Naive thymus-derived CD8-positive, alpha-beta T cell (primary cell): ENCODE measurements around the gene ADCY5. TPM values are rescaled to one million over a fixed set of nuclear protein-coding genes. Genes with fewer than 3 reads are reported as not detected.

Experiments used
- ATAC-seq, 2 donors: fragments of 150-1000 bp; cut with Tn5 transposase in 1 of 2; sonication (Bioruptor Pico), chemical (Tn5 transposase) in 1 of 2; 1 replicate in 1 of 2; 2 replicates in 1 of 2; pipeline ENCODE4 v1.10.0; 2021; ENCODE audit warnings: mild to moderate bottlenecking in 2 of 2, moderate library complexity in 2 of 2
- POLR2A ChIA-PET: fragments of 350-600 bp; sonication (Branson Sonifier 250); formaldehyde crosslinking; loops from one replicate; lab custom pipeline; 2021; ENCODE audit warnings: antibody characterized with exemption; lab: Charles Lee
- DNase-seq, 10 donors: peaks; one replicate each; pipeline versions ENCODE4 v3.0.0 to v3.0.0-alpha.2; 2020 to 2022
- H3K27ac Mint-ChIP-seq, 10 donors: one replicate each; pipeline ENCODE4 v1.8.0; 2020 to 2022; ENCODE audit warnings: mild to moderate bottlenecking in 10 of 10, mixed read lengths in 10 of 10, moderate library complexity in 4 of 10, inconsistent platforms in 1 of 10
- H3K27me3 Mint-ChIP-seq, 5 donors: one replicate each; pipeline ENCODE4 v1.8.0; 2021 to 2022; ENCODE audit warnings: mixed read lengths in 5 of 5
- H3K36me3 Mint-ChIP-seq, 3 donors: one replicate each; pipeline ENCODE4 v1.8.0; 2020 to 2022; ENCODE audit warnings: mixed read lengths in 3 of 3, mild to moderate bottlenecking in 2 of 3, inconsistent platforms in 1 of 3
- H3K4me1 Mint-ChIP-seq, 4 donors: one replicate each; pipeline ENCODE4 v1.8.0; 2021 to 2022; ENCODE audit warnings: mixed read lengths in 4 of 4
- H3K4me3 Mint-ChIP-seq, 10 donors: one replicate each; pipeline ENCODE4 v1.8.0; 2020 to 2022; ENCODE audit warnings: mild to moderate bottlenecking in 10 of 10, mixed read lengths in 10 of 10, moderate library complexity in 6 of 10, inconsistent platforms in 1 of 10
- H3K9me3 Mint-ChIP-seq, 9 donors: one replicate each; pipeline ENCODE4 v1.8.0; 2020 to 2022; ENCODE audit warnings: mixed read lengths in 9 of 9, mild to moderate bottlenecking in 3 of 9, inconsistent platforms in 1 of 9, moderate library complexity in 1 of 9
- polyA plus RNA-seq, 3 donors: library from polyadenylated mRNA; unstranded; fragments of 300-500 nt; fragmentation: Illumina TruSeq; gene quantifications; one replicate each; pipeline ENCODE4 v1.2.3, GENCODE V29; 2021
- total RNA-seq, 8 experiments: library from RNA in 2 of 8; stranded (reverse) in 2 of 8; gene quantifications; one replicate each; pipeline ENCODE4 v1.2.3 and lab custom pipeline; 2021 to 2026

ADCY5 gene
- total and polyA plus RNA-seq, 5 experiments from 2014 or later, result 0.03 to 0.07 TPM; not detected in 3

DNA sequence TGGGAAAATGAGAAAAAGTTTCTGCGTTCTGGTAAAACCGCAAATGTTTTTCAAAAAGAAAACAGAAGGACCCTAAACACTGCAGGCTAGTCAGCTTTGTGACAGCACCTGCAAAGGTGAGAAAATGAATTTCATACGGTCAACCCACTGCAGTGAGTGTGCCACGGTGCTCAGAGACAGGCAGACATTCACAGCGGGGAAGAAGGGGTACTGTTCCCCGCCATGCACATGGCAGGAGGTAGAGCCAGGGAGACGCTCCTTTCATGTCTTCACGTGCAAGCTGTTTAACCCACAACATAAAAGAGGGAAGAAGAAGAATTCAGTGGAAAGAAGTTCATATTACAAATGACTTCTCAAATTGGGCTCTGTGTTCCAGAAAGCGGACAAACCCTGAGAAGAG is 137.7 kb downstream of the ADCY5 start:
- POLR2A ChIA-PET, result no interaction called here
- DNase-seq (no peak), ATAC-seq (no peak)
- peaks cover 0 to 10% (median 5%) of the 10 kb centered on the region in 5 donors for H3K27me3 Mint-ChIP-seq
- H3K9me3 Mint-ChIP-seq, result no peaks in the 10 kb centered on the region
- no peaks in the 10 kb centered on the region for H3K36me3 Mint-ChIP-seq
- H3K27ac Mint-ChIP-seq, result no peak overlapping the region
- H3K4me1 Mint-ChIP-seq, result peaks cover 0 to 2% (median 0%) of the 10 kb centered on the region in 4 donors
- no peak overlapping the region for H3K4me3 Mint-ChIP-seq

DNA sequence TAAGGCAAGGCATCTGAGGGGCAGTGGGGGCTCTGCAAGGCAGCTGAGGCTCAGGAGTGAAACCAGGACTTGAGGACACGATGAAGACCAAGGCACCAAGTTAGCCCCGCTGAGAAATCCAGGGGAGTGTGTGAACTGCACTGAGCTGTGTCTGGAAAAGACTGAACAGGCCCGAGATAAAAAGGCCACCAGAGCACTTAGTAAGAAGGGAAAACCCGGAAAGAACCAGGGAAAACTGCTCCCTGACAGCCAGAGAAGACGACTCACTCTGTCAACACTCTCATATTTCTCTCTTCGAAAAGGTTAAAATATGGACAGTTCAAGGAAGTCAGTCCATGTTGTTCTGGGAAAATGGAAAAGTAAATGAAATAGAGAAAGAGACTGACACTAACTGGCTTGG is 138.1 kb downstream of the ADCY5 start:
- ATAC-seq (no peak), DNase-seq (no peak)
- Mint-ChIP-seq H3K36me3 (no peaks in the 10 kb centered on the region), H3K27ac (no peak overlapping the region), H3K4me1 (peaks cover 0 to 2% (median 0%) of the 10 kb centered on the region in 4 donors), H3K27me3 (peaks cover 0 to 12% (median 5%) of the 10 kb centered on the region in 5 donors), H3K9me3 (no peaks in the 10 kb centered on the region), H3K4me3 (no peak overlapping the region)
- POLR2A ChIA-PET, result no interaction called here

DNA sequence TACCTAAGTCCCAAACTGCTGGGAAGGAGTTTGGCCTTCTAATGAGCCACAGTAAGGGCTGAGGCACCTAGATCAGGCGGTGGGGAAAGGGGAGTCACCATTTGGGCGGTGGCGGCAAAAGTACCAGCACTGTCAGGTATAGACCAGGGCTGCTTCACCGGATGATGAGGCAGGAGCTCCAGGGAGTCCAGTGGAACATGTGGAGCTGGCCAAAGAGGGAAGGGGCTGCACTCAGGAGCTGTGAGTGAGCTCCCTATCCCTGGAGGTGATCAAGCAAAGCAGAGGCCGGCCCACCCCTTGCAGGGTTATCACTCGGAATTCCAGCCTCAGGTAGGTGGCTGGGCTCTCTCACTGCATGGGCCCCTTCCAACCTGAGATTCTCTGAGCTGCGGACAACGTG is 138.7 kb downstream of the ADCY5 start:
- H3K4me3 Mint-ChIP-seq, result no peak overlapping the region
- ATAC-seq (no peak), DNase-seq (no peak)
- POLR2A ChIA-PET, result no interaction called here
- no peak overlapping the region for H3K27ac Mint-ChIP-seq
- H3K4me1 Mint-ChIP-seq, result peaks cover 0 to 2% (median 0%) of the 10 kb centered on the region in 4 donors
- no peaks in the 10 kb centered on the region for H3K36me3 Mint-ChIP-seq
- H3K27me3 Mint-ChIP-seq, result peaks cover 0 to 13% (median 5%) of the 10 kb centered on the region in 5 donors
- no peaks in the 10 kb centered on the region for H3K9me3 Mint-ChIP-seq

DNA sequence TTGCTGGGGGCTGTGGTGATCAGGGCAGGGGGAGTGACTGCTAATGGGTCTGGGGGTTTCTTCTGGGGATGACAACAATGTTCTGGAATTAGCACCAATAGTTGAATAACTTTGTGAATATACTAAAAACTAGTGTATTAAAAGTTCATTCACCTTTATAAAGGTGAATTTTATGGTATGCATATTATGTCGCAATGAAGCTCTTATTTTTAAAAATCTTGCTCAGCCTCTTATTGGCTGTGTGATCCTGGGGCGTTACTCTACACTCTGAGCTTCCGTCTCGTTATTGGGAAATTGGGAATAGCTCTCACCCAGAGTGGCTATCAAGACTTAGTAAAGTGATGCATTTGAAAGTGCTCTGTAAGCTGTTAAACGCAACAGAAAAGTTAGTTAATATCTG is 141.8 kb downstream of the ADCY5 start:
- no peak overlapping the region for H3K27ac Mint-ChIP-seq
- H3K9me3 Mint-ChIP-seq, result no peaks in the 10 kb centered on the region
- H3K27me3 Mint-ChIP-seq, result peaks cover 1 to 19% (median 8%) of the 10 kb centered on the region in 5 donors
- H3K4me3 Mint-ChIP-seq, result no peak overlapping the region
- no peak for ATAC-seq
- DNase-seq, result no peak
- POLR2A ChIA-PET, result no interaction called here
- no peaks in the 10 kb centered on the region for H3K4me1 Mint-ChIP-seq
- H3K36me3 Mint-ChIP-seq, result no peaks in the 10 kb centered on the region

DNA sequence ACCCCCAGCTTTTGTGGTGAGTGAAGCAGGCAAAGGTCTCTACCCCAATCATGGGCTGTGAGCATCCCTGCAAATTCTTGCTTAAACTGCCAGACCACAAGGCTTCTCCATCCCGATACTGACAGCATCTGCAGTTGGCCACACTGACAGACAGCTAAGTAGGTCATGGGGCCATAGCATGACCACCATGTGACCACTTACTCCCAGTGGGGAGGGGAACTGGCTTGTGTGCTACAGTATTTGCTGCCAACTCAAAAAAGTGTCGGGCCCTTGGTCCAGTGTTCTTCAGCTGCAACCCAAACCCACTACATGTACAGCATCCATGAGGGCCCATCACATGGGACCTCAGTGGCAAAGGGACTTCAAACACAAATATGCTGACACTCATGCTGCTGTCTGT is 143.7 kb downstream of the ADCY5 start:
- Mint-ChIP-seq H3K4me1 (no peaks in the 10 kb centered on the region), H3K36me3 (no peaks in the 10 kb centered on the region), H3K27ac (no peak overlapping the region), H3K4me3 (no peak overlapping the region), H3K9me3 (no peaks in the 10 kb centered on the region), H3K27me3 (peaks cover 1 to 19% (median 8%) of the 10 kb centered on the region in 5 donors)
- ATAC-seq (no peak), DNase-seq (peak in 1 of 10 donors; percentile 44)
- POLR2A ChIA-PET, result interaction anchor here (0.6 kb wide), 2 partner anchors 79 to 179 kb away, joined by 3 read pairs; no protein-coding TSS in a partner anchor

DNA sequence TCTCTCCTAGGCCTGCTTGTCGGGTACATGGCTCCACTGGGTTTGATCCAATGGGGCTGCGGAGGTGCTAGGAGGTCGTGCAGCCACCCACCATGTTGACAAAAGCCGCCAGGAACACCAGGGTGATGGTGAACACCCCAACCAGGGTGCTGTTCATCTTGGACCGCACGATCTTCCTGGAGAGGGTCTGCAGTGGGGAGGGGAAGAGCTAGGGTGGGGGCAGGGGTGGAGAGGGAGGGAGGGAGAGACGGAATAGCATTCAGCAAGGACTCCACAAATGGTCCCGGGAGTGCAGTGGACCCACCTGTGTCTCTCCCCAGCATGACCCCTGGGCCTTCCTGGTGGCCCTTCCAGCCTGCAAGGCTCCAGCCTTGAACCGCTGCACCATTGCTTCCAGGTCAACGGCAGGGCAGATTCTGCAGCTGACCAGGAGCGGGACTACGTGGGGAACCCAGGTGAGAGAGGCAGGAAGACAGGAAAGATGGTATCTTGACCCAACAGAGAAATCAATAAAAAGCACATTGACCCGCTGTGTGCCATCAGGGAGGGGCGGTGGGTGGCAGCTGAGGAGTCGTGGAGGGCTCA is 144.8 kb downstream of the ADCY5 start:
- ATAC-seq (no peak), DNase-seq (no peak)
- Mint-ChIP-seq H3K4me1 (no peaks in the 10 kb centered on the region), H3K27me3 (peaks cover 1 to 16% (median 8%) of the 10 kb centered on the region in 5 donors), H3K36me3 (no peaks in the 10 kb centered on the region), H3K9me3 (no peaks in the 10 kb centered on the region), H3K27ac (peak overlapping the region in 1 of 10 donors; percentile 84), H3K4me3 (no peak overlapping the region)
- POLR2A ChIA-PET, result no interaction called here

DNA sequence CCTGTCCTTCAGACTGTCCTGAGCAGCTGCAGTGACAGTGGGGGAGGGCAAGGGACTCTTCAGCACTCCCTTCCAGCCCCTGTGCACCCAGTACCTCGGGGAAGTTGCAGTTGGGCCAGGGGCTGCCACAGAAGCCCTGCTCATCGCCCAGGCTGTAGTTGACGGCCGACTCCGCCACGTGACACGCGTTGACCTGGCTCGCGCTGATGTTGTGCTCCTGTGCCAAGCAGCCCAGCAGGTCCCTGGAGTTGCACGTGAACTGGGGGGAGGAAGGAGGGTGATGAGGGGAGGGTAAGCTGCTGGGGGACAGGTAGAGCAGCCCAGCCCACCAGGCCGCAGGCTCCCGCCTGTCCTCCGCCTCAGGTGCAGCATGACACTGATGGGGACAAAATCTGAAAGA is 145.9 kb downstream of the ADCY5 start:
- Mint-ChIP-seq H3K9me3 (no peaks in the 10 kb centered on the region), H3K36me3 (no peaks in the 10 kb centered on the region), H3K27me3 (peaks cover 0 to 16% (median 5%) of the 10 kb centered on the region in 5 donors), H3K4me1 (no peaks in the 10 kb centered on the region), H3K27ac (no peak overlapping the region), H3K4me3 (no peak overlapping the region)
- POLR2A ChIA-PET, result no interaction called here
- ATAC-seq (no peak), DNase-seq (no peak)

DNA sequence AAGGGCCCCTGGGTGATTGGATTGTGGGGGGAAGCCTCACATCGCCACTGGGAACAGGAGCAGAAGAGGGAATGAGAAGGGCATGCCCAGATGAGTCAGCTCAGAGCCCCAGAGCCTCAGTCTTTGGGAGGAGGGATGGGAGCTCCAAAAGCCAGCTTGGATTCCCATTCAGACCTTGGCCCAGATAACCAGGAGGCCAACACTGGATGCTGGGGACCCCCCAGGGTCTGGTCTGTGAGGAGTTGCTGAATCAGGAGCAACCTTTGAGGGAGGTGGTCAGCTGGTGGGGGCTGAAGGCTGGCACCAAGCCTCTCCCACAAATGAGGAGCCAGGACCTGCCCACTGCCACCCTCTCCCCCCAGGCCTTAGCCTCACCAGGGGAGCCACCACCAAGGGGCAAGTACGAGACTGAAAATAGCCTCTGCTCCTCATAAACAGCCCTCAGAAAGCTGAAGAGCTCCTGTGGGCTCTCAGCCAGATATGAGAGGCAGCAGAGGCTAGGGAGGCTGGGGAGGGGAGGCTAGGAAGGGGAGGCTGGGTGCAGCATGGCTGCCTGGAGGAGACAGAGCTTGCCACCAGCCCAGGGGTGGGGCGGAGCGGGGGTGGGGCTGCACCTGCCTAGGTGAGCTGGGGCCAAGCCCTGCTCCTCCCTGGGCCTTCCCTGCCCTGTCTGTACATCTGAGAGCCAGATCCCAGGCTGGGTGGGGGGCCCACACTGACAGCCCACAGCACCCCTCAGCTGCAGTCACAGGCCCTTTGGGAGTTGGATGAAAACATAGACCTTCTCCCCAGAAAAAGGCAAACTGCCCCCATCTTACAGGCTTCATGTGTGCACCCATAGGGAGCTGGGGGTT is 147.3 kb downstream of the ADCY5 start:
- ATAC-seq (no peak), DNase-seq (no peak)
- Mint-ChIP-seq H3K27me3 (peaks cover 0 to 16% (median 5%) of the 10 kb centered on the region in 5 donors), H3K4me3 (no peak overlapping the region), H3K36me3 (no peaks in the 10 kb centered on the region), H3K9me3 (no peaks in the 10 kb centered on the region), H3K27ac (peak overlapping the region in 1 of 10 donors; percentile 74), H3K4me1 (no peaks in the 10 kb centered on the region)
- POLR2A ChIA-PET, result no interaction called here

DNA sequence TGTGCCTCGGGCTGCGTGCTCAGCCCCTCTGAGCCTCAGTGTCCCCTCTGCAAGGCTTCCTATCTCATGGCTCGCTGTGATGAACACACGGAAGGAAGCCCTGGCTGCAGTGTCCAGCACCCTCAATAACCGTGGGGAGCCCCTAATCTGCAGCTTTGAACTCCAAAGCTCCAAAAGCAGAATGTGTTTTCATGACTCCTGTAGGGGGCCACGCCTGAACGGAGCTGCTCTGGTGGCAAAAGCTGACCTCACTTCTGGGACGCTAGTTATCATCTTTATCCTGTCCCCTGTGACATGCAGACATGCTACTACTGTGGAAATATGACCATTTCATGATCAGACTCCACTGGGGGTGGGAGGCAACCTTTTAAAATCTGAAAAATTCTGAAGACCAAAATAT is 148.3 kb downstream of the ADCY5 start:
- Mint-ChIP-seq H3K9me3 (no peaks in the 10 kb centered on the region), H3K4me3 (no peak overlapping the region), H3K4me1 (peaks cover 0 to 2% (median 0%) of the 10 kb centered on the region in 4 donors), H3K27ac (no peak overlapping the region), H3K27me3 (peaks cover 0 to 16% (median 5%) of the 10 kb centered on the region in 5 donors), H3K36me3 (no peaks in the 10 kb centered on the region)
- ATAC-seq (no peak), DNase-seq (no peak)
- POLR2A ChIA-PET, result no interaction called here

DNA sequence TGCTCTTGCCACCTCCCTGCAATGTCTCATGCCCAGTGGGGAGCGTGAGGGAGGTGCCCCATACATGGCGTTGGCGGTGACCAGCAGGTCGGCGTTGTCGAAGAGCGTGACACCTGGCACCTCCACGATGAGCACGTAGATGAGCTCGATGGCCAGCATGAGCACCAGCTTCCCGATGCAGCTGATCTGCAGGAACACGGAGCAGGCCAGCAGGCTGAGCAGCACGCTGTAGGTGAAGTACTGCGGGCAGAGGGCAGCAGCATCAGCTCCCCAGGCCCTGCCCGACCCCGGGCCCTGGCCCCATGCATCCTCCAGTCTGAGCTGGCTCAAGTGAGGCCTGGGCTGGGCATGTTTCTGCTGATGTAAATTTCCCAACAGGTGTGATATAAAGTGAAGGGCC is 148.8 kb downstream of the ADCY5 start:
- H3K4me3 Mint-ChIP-seq, result no peak overlapping the region
- peaks cover 0 to 16% (median 9%) of the 10 kb centered on the region in 5 donors for H3K27me3 Mint-ChIP-seq
- DNase-seq (no peak), ATAC-seq (no peak)
- peaks cover 0 to 2% (median 0%) of the 10 kb centered on the region in 4 donors for H3K4me1 Mint-ChIP-seq
- H3K27ac Mint-ChIP-seq, result no peak overlapping the region
- H3K9me3 Mint-ChIP-seq, result no peaks in the 10 kb centered on the region
- H3K36me3 Mint-ChIP-seq, result no peaks in the 10 kb centered on the region
- POLR2A ChIA-PET, result no interaction called here

DNA sequence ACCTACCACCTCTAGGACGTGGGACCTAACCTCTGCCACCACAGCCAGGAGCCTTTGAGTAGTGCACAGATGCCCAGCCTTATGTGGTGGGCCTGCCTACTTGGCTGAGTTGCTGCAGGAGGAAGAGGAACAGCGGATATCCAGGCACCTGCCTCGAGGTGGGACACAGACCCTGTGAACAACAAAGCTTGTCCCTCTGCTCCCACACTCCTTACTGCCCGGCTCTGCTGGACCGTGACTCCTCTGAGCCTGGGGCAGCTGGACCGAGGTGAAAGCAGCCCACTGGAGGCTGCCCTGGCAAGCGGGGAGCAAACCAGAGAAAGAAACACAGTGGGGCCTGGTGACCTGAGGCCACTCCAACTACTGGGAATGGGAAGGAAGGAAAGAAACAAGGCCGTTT is 149.3 kb downstream of the ADCY5 start:
- POLR2A ChIA-PET, result no interaction called here
- ATAC-seq (no peak), DNase-seq (no peak)
- Mint-ChIP-seq H3K4me1 (peaks cover 0 to 2% (median 0%) of the 10 kb centered on the region in 4 donors), H3K27me3 (peaks cover 0 to 17% (median 8%) of the 10 kb centered on the region in 5 donors), H3K27ac (no peak overlapping the region), H3K36me3 (no peaks in the 10 kb centered on the region), H3K4me3 (no peak overlapping the region), H3K9me3 (no peaks in the 10 kb centered on the region)

DNA sequence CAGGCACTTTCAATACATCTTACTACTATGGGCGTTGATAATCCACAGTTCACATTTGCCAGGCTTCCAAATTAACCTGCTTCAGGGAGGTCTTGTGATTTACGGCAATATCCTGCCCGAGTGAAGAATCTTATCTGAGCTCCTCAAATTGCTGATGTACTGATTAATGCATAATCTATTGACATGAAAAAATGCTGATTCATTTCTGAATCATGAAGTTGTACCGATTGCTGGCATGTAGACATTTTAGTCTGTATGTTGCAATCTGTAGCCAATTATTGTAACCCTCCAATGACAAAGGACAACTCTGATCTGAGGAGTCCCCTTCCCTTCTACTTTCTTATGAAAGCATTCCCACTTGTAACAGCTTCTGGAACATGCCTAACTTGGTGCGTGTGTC is 150.0 kb downstream of the ADCY5 start:
- H3K9me3 Mint-ChIP-seq, result no peaks in the 10 kb centered on the region
- DNase-seq (no peak), ATAC-seq (no peak)

DNA sequence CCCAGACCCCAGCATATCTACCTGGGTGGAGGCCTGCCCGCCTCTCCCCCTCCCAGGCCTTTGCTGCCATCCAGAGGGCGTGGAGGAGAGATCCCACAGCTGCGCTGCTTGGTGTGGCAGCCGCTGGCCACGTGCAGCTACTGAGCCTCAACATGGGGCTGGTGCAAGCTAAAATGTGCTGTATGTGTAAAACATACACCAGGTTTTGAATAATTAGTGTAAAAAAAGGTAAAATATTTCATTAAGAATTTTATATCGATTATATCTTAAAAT is 151.3 kb downstream of the ADCY5 start:
- Mint-ChIP-seq H3K27ac (no peak overlapping the region), H3K27me3 (peaks cover 1 to 21% (median 10%) of the 10 kb centered on the region in 5 donors), H3K4me1 (peaks cover 0 to 2% (median 0%) of the 10 kb centered on the region in 4 donors), H3K9me3 (no peaks in the 10 kb centered on the region), H3K4me3 (no peak overlapping the region), H3K36me3 (no peaks in the 10 kb centered on the region)
- POLR2A ChIA-PET, result no interaction called here
- ATAC-seq (no peak), DNase-seq (no peak)

More for the DNA sequence above, 150.0 kb downstream of the ADCY5 start:
- peak overlapping the region in 1 of 10 donors; percentile 12 for H3K27ac Mint-ChIP-seq
- peaks cover 1 to 23% (median 8%) of the 10 kb centered on the region in 5 donors for H3K27me3 Mint-ChIP-seq
- no peak overlapping the region for H3K4me3 Mint-ChIP-seq
- no peaks in the 10 kb centered on the region for H3K36me3 Mint-ChIP-seq
- peaks cover 0 to 2% (median 0%) of the 10 kb centered on the region in 4 donors for H3K4me1 Mint-ChIP-seq
- POLR2A ChIA-PET, result no interaction called here
